Endothelial cell of umbilical vein (primary cell): ENCODE results near the gene DBP. TPM values are rescaled to one million over a fixed set of nuclear protein-coding genes. Genes with fewer than 3 reads are reported as not detected.

ENCODE experiments used
- BruUV-seq: library from RNA; stranded (reverse); fragments of 400-500 nt; replicated peaks from 2 replicates; lab custom pipeline; 2021; lab: Mats Ljungman, UMichigan
- CTCF ChIA-PET: fragments of 300-600, 350-600 bp; sonication (Branson Sonifier 250); formaldehyde crosslinking; loops from one replicate; lab custom pipeline; 2021; ENCODE audit warnings: antibody characterized with exemption, inconsistent platforms; lab: Charles Lee
- POLR2A ChIA-PET: fragments of 300-600, 350-600 bp; sonication (Branson Sonifier 250); formaldehyde crosslinking; loops from one replicate; lab custom pipeline; 2021; ENCODE audit warnings: antibody characterized with exemption, inconsistent platforms; lab: Charles Lee
- DNase-seq: peaks from one replicate; pipeline ENCODE4 v3.0.0-alpha.2; 2011; ENCODE audit warnings: low read depth, low spot score
- FAIRE-seq: peaks from 2 replicates; lab custom pipeline; 2011; peaks lifted over from hg19 to GRCh38; lab: Jason Lieb, UNC
- H2AFZ ChIP-seq: 2 replicates; pipeline ENCODE4 v1.6.0; 2012; ENCODE audit warnings: low read depth, low read length, control low read depth, inconsistent platforms
- H3K27ac ChIP-seq: 2 replicates; pipeline ENCODE4 v1.5.1; 2011; ENCODE audit warnings: low read depth, mild to moderate bottlenecking, control low read depth, low read length, moderate library complexity; ENCODE audit not compliant: insufficient read depth
- H3K27me3 ChIP-seq, 2 experiments: 2 replicates each; pipeline versions ENCODE4 v1.6.0 to v1.6.1; 2011; ENCODE audit warnings: low read length in 2 of 2, mixed read lengths in 1 of 2; ENCODE audit not compliant: control insufficient read depth in 2 of 2, insufficient read depth in 2 of 2
- H3K36me3 ChIP-seq, 2 experiments: 2 replicates in 1 of 2; 3 replicates in 1 of 2; pipeline ENCODE4 v1.5.1; 2011; ENCODE audit warnings: low read length in 2 of 2, mild to moderate bottlenecking in 1 of 2, moderate library complexity in 1 of 2; ENCODE audit not compliant: control insufficient read depth in 2 of 2, insufficient read depth in 2 of 2; ENCODE audit errors: extremely low read depth in 1 of 2
- H3K4me1 ChIP-seq: 3 replicates; pipeline ENCODE4 v1.5.1; 2011; ENCODE audit warnings: mild to moderate bottlenecking, low read length; ENCODE audit not compliant: control insufficient read depth, insufficient read depth; ENCODE audit errors: extremely low read depth
- H3K4me2 ChIP-seq: 2 replicates; pipeline ENCODE4 v1.6.1; 2011; ENCODE audit warnings: low read length, control low read depth, mixed read lengths; ENCODE audit not compliant: insufficient read depth
- H3K4me3 ChIP-seq, 3 experiments: fragments of 200-600 bp in 1 of 3; sonication (generic), shearing (Covaris generic) in 1 of 3; replicated peaks in 1 of 3; 2 replicates each; pipeline ENCODE4 v1.5.1; 2011 to 2016; ENCODE audit warnings: control low read depth in 3 of 3, low read length in 3 of 3, mild to moderate bottlenecking in 2 of 3, inconsistent platforms in 1 of 3, low read depth in 1 of 3, moderate library complexity in 1 of 3; ENCODE audit not compliant: insufficient read depth in 1 of 3
- H3K79me2 ChIP-seq: 2 replicates; pipeline ENCODE4 v1.6.0; 2012; ENCODE audit warnings: low read length, inconsistent platforms; ENCODE audit not compliant: control insufficient read depth, insufficient read depth
- H3K9ac ChIP-seq: replicated peaks from 2 replicates; pipeline ENCODE3; 2011; ENCODE audit warnings: low read length, control low read depth; ENCODE audit not compliant: insufficient read depth; ENCODE audit errors: extremely low read depth
- H3K9me1 ChIP-seq: replicated peaks from 3 replicates; pipeline ENCODE4 v1.6.0; 2011; ENCODE audit warnings: mild to moderate bottlenecking, low read length; ENCODE audit not compliant: control insufficient read depth, insufficient read depth; ENCODE audit errors: extremely low read depth
- H3K9me3 ChIP-seq: replicated peaks from 2 replicates; pipeline ENCODE4 v1.5.1; 2012; ENCODE audit warnings: low read length, inconsistent platforms; ENCODE audit not compliant: control insufficient read depth, insufficient read depth
- H4K20me1 ChIP-seq: replicated peaks from 2 replicates; pipeline ENCODE3; 2011; ENCODE audit warnings: mild to moderate bottlenecking, low read length; ENCODE audit not compliant: control insufficient read depth, insufficient read depth; ENCODE audit errors: extremely low read depth
- CTCF ChIP-seq, 2 donors: IDR thresholded peaks; 1 replicate in 1 of 2; 2 replicates in 1 of 2; pipeline ENCODE4 v1.5.1; 2011; ENCODE audit warnings: low read length in 2 of 2, mild to moderate bottlenecking in 2 of 2, moderate library complexity in 2 of 2, control low read depth in 1 of 2, inconsistent platforms in 1 of 2, low read depth in 1 of 2; ENCODE audit not compliant: insufficient read depth in 1 of 2; ENCODE audit errors: extremely low read depth in 1 of 2
- EZH2 ChIP-seq: IDR thresholded peaks from 2 replicates; pipeline ENCODE4 v1.6.1; 2012; ENCODE audit warnings: borderline replicate concordance, low read depth, mild to moderate bottlenecking, moderate library complexity, low read length, inconsistent platforms; ENCODE audit not compliant: severe bottlenecking
- FOS ChIP-seq: IDR thresholded peaks from 2 replicates; pipeline ENCODE4 v1.6.1; 2011; ENCODE audit warnings: mild to moderate bottlenecking, low read length, moderate library complexity, borderline replicate concordance; ENCODE audit not compliant: insufficient read depth
- GATA2 ChIP-seq: IDR thresholded peaks from 2 replicates; pipeline ENCODE4 v1.7.0; 2011; ENCODE audit warnings: low read depth, mild to moderate bottlenecking, moderate library complexity, mixed read lengths, low read length; ENCODE audit not compliant: insufficient read length, insufficient read depth
- JUN ChIP-seq: IDR thresholded peaks from 2 replicates; pipeline ENCODE4 v1.6.1; 2011; ENCODE audit warnings: borderline replicate concordance, low read depth; ENCODE audit not compliant: insufficient read length, insufficient read depth
- MYC ChIP-seq: IDR thresholded peaks from one replicate; pipeline ENCODE4 v1.6.1; 2011; ENCODE audit warnings: mild to moderate bottlenecking, low read depth, low read length
- POLR2A ChIP-seq: IDR thresholded peaks from 2 replicates; pipeline ENCODE4 v1.6.1; 2012; ENCODE audit warnings: low read depth, mild to moderate bottlenecking, control low read depth, low read length
- POLR2AphosphoS5 ChIP-seq: IDR thresholded peaks from 2 replicates; pipeline ENCODE4 v1.6.1; 2012; ENCODE audit warnings: low read depth, mild to moderate bottlenecking, control low read depth, low read length, moderate library complexity; ENCODE audit not compliant: insufficient read depth
- dilution Hi-C: fragments of 300-500 bp; cut with MboI; formaldehyde crosslinking; loops from one replicate; pipeline ENCODE4 v1.15.0; 2019; ENCODE audit warnings: low sequenced_read_pairs; ENCODE audit not compliant: extremely low pct_ligation_motif_present
- intact Hi-C: fragments of 100-400 bp; cut with micrococcal nuclease; formaldehyde crosslinking; loops from one replicate; pipeline ENCODE4 v1.10.0; 2022
- polyA plus RNA-seq, 4 experiments: library from polyadenylated mRNA; depleted of rRNA in 3 of 4; stranded (reverse) in 3 of 4; unstranded in 1 of 4; fragments of >200 nt; gene quantifications; 2 replicates each; pipeline versions ENCODE4 v1.2.1 to v1.2.3, GENCODE V29; 2011 to 2012; ENCODE audit warnings: missing spikeins in 1 of 4
- total RNA-seq: library from RNA; stranded (reverse); gene quantifications from 2 replicates; pipeline ENCODE4 v1.2.3, GENCODE V29; 2021
- TF ChIP-seq, protein P1 (sequence below): IDR thresholded peaks from 2 replicates; pipeline ENCODE4 v1.6.1; 2011; ENCODE audit not compliant: insufficient read depth, insufficient read length

Gene DBP
- total and polyA plus RNA-seq, 2 donors (not counting 3 experiments of a cell fraction or from before 2014, with no cell fraction given): 1.5 to 1.8 TPM

GRCh38 chr19:48672994-48673393 lies 35.8 kb upstream of the DBP start, which contains the start of gene NTN5:
TSS of gene NTN5 (minus strand) at chr19:48673017. CDS start at chr19:48670986, 2,031 bp downstream.
- Histone ChIP-seq H3K9me1 (no peaks in the 10 kb centered on the region), H4K20me1 (no peaks in the 10 kb centered on the region), H3K36me3 (no peaks in the 10 kb centered on the region), H3K4me1 (no peaks in the 10 kb centered on the region), H2AFZ (no peak within 1 kb of the TSS), H3K4me2 (no peak within 1 kb of the TSS), H3K27ac (no peak within 1 kb of the TSS), H3K79me2 (no peaks in the 10 kb centered on the region), H3K27me3 (no peaks in the 10 kb centered on the region), H3K9me3 (no peaks in the 10 kb centered on the region), H3K4me3 (no peak within 1 kb of the TSS), H3K9ac (no peak within 1 kb of the TSS)
- BruUV-seq: no TSS peak
- dilution Hi-C loops: no loop called here
- intact Hi-C loops: no loop called here
- TF ChIP-seq JUN (no peak), POLR2AphosphoS5 (no peak), MYC (no peak), GATA2 (no peak), FOS (no peak), POLR2A (no peak), EZH2 (no peak), CTCF (IDR thresholded peaks at IDR 0.05; ENCODE audit: extremely low read depth in 1 of 2, insufficient read depth in 1 of 2, low read depth in 1 of 2, low read length in 2 of 2) (no peak)
- TF ChIP-seq, protein P1, sequence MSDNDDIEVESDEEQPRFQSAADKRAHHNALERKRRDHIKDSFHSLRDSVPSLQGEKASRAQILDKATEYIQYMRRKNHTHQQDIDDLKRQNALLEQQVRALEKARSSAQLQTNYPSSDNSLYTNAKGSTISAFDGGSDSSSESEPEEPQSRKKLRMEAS: no peak
- POLR2A ChIA-PET: no interaction called here
- CTCF ChIA-PET: interaction anchor here (3.4 to 3.6 kb wide), 2 partner anchors 27 to 66 kb away, joined by 41 to 54 read pairs; partner anchors contain the start of genes CA11 and RASIP1
- no peak for FAIRE-seq
- no peak for DNase-seq
